B cell (primary cell): ENCODE results near the gene BCL2L1.

Experiments
- EZH2 ChIP-seq: IDR thresholded peaks from 2 replicates; pipeline ENCODE4 v1.6.1; 2012; ENCODE audit warnings: borderline replicate concordance, low read depth, mild to moderate bottlenecking, moderate library complexity, low read length; ENCODE audit not compliant: insufficient read depth, poor library complexity, severe bottlenecking
- TF ChIP-seq, protein P1 (sequence below): fragments of 200-600 bp; IDR thresholded peaks from one replicate; pipeline ENCODE4 v1.8.0; 2022; ENCODE audit warnings: antibody characterized with exemption, mild to moderate bottlenecking

DNA sequence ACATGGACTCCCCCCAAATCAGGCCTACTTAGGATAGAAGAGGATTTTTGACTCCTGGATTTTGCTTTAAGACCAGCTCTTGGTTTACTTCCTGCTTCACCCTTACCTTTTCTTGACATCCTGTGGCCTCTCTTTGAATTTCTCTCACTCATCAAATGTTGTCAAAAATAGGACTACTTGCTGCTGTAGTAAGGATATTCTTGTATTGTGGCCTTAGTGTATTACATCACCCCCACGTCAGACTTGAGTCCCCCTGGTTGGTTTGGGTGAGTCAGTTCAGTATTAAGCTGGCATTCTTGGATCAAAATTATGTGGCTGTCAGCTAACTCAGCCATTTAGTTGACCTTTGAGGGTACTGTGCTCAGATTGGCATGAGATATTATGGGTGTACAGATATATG is 17.5 kb upstream of the BCL2L1 start:
- TF ChIP-seq, protein P1, sequence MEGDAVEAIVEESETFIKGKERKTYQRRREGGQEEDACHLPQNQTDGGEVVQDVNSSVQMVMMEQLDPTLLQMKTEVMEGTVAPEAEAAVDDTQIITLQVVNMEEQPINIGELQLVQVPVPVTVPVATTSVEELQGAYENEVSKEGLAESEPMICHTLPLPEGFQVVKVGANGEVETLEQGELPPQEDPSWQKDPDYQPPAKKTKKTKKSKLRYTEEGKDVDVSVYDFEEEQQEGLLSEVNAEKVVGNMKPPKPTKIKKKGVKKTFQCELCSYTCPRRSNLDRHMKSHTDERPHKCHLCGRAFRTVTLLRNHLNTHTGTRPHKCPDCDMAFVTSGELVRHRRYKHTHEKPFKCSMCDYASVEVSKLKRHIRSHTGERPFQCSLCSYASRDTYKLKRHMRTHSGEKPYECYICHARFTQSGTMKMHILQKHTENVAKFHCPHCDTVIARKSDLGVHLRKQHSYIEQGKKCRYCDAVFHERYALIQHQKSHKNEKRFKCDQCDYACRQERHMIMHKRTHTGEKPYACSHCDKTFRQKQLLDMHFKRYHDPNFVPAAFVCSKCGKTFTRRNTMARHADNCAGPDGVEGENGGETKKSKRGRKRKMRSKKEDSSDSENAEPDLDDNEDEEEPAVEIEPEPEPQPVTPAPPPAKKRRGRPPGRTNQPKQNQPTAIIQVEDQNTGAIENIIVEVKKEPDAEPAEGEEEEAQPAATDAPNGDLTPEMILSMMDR: no peak
- TF ChIP-seq EZH2: no peak
